HUES6 (cell line): ENCODE measurements around the gene HIVEP3.

Experiments
- H3K27ac ChIP-seq: 2 replicates; pipeline ENCODE4 v1.7.0; 2013; ENCODE audit warnings: low read depth, mild to moderate bottlenecking, low read length, inconsistent platforms
- H3K27me3 ChIP-seq: 2 replicates; pipeline ENCODE4 v1.6.1; 2013; ENCODE audit warnings: low read length; ENCODE audit not compliant: control insufficient read depth, insufficient read depth
- H3K36me3 ChIP-seq: 2 replicates; pipeline ENCODE4 v1.6.1; 2013; ENCODE audit warnings: low read length; ENCODE audit not compliant: control insufficient read depth, insufficient read depth
- H3K4me1 ChIP-seq: 2 replicates; pipeline ENCODE4 v1.6.1; 2013; ENCODE audit warnings: low read length; ENCODE audit not compliant: control insufficient read depth, insufficient read depth
- H3K4me3 ChIP-seq: 2 replicates; pipeline ENCODE4 v1.5.1; 2013; ENCODE audit warnings: low read depth, low read length
- H3K9ac ChIP-seq: one replicate; pipeline ENCODE4 v1.6.1; 2013; ENCODE audit warnings: mild to moderate bottlenecking, low read length
- H3K9me3 ChIP-seq: 2 replicates; pipeline ENCODE4 v1.6.1; 2013; ENCODE audit warnings: low read depth, low read length; ENCODE audit not compliant: control insufficient read depth, insufficient read depth

HIVEP3 gene

DNA sequence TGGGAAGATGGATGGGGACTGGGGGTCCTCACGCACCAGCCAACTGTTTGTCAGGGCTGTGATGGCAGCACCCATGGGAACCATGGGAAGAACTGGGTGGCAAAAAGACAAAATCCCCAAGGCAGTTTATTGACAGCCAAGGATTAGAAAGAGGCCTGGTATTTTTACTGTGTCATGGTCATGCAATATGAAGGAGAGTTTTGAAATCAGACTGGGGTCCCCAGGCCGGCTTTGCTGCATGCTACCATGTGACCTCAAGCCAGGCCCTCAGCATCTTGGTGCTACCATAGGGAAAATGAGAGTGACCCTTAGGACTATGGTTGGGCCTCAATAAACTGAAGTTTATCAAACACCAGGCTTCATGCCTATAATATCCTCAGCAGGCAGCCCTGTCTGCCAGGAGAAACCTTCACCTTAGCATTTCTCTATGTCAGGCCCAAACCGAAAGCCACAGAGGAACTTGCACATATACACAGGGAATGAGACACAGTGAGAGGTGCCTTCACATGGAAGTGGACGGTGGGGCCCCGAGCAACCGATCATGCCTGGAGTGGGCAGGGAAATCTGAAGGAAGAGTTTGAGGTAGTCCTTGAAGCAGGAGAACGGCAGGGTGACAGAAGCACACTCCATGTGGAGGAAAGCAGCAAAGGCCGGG, 203.2 kb downstream of the HIVEP3 start:
- Histone ChIP-seq H3K9me3 (no peaks in the 10 kb centered on the region), H3K4me1 (peaks cover 10% of the 10 kb centered on the region), H3K36me3 (no peaks in the 10 kb centered on the region), H3K9ac (no peak overlapping the region), H3K27ac (no peak overlapping the region), H3K4me3 (no peak overlapping the region), H3K27me3 (no peaks in the 10 kb centered on the region)

DNA sequence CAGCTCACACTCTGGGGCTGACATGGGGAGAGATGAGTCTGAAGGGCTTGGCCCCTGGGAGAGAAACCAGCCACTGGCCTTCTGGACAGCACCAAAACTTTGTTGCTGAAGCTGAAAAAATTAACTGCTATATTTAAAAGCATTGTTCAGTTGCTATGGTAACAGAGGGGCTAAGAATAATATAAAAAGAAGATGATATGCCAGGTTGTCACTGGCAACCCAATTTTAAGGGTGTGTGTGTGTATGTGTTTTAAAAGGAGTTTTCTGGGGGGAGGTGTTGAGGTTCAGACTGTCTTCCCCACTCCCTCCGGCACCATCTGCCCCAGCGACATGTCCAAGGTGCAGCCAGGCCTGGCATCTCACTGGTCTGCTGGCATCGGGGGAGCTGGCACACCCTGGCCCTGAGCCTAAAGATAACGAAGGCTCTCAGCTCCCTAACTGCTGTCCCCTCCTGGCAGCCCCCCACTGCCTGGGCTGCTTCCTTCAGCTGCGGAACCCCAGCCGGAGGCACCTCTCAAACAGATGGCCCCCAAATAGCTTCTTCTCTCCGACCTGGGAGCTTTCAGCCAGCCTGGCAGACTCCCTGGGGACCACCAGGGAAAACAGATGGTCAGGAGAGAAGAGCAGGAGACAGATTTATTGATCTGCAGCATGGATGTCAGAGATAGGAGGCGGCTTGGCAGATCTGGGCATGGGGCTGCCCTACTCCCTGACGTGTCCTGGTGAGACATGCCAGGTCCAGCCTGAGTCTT, 203.9 kb downstream of the HIVEP3 start:
- Histone ChIP-seq H3K36me3 (no peaks in the 10 kb centered on the region), H3K4me1 (peaks cover 10% of the 10 kb centered on the region), H3K9ac (no peak overlapping the region), H3K9me3 (no peaks in the 10 kb centered on the region), H3K27ac (no peak overlapping the region), H3K27me3 (no peaks in the 10 kb centered on the region), H3K4me3 (no peak overlapping the region)

DNA sequence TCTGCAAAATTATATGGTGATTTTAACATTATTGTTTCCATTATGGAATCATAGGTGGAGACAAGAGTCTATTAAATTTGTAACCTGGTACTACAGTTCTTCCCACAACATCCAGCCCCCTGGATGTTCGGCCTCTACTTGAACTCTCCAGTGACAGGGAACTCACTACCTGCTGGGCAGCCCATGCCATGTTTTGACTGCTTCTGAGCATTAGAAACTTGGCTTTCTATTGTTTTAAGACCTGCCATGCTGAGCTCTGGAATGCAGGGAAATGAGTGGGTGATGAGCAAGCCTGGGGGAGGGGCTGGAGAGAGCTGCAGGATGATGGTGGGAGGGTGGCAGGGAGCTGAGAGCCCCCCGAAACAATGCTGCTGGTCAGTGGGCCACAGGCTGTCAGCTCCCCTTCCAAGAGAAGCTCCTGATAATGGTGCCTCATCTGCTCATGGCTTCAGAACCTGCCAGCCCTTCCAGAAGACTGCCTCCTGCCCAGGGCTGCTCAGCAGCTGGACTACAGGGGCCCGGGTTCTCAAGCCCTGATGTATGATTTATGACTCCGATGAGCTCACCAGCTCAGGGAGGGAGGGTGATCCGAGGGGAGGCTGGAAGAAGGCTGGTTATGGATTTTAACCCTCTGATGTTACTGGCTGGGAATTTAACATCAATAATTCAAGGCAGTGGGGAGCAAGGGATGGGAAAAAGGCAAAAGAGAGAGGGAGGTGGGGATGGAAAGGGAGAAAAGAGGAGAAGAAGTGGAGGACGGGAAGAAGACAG, 205.0 kb downstream of the HIVEP3 start:
- Histone ChIP-seq H3K4me3 (no peak overlapping the region), H3K9ac (no peak overlapping the region), H3K36me3 (no peaks in the 10 kb centered on the region), H3K27me3 (no peaks in the 10 kb centered on the region), H3K4me1 (peaks cover 10% of the 10 kb centered on the region), H3K27ac (no peak overlapping the region), H3K9me3 (no peaks in the 10 kb centered on the region)

DNA sequence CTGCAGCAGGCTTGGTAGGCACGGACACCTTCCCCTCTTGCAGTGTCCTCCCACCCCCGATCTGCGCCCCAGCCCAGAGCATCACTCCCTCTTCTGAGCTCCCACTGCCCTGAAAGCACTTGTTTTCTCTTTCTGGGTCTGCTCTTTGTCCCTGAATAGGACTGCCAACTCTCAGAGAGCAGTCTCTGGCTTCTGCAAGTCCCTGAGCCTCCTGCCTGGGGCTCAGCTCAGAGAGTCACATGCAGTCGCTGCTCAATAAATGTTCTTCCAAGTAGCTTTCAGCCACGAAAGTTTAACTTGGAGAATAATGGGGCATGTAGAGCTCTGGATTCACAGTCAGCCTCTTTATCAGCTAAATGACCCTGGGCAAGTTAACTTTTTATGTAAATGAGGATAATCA, 205.6 kb downstream of the HIVEP3 start:
- no peak overlapping the region for H3K27ac ChIP-seq
- H3K27me3 ChIP-seq = no peaks in the 10 kb centered on the region
- H3K36me3 ChIP-seq = no peaks in the 10 kb centered on the region
- no peak overlapping the region for H3K4me3 ChIP-seq
- H3K9me3 ChIP-seq = no peaks in the 10 kb centered on the region
- no peak overlapping the region for H3K9ac ChIP-seq
- H3K4me1 ChIP-seq = peaks cover 10% of the 10 kb centered on the region

DNA sequence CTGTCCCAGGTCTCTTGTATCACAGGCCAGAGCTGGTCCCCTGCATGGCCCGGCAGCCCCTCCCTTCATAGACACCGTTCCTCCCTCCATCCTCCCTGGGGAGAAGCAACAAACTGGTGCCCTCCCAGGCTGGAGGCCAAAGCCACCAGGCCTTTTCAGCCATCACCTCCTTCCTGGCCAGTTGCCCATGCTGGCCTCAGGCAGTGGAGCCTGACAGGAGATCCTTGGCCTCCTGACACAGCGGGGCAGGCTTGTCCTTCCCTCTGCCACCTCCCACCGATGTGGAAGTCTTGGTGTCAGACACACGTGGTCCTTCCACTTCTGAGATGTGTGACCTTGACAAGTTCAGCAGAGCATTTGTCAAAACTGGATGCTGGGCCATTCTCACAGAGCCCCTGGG, 206.0 kb downstream of the HIVEP3 start:
- H3K27me3 ChIP-seq = no peaks in the 10 kb centered on the region
- H3K9me3 ChIP-seq = no peaks in the 10 kb centered on the region
- no peaks in the 10 kb centered on the region for H3K36me3 ChIP-seq
- H3K27ac ChIP-seq = no peak overlapping the region
- peaks cover 10% of the 10 kb centered on the region for H3K4me1 ChIP-seq
- H3K9ac ChIP-seq = no peak overlapping the region
- no peak overlapping the region for H3K4me3 ChIP-seq

DNA sequence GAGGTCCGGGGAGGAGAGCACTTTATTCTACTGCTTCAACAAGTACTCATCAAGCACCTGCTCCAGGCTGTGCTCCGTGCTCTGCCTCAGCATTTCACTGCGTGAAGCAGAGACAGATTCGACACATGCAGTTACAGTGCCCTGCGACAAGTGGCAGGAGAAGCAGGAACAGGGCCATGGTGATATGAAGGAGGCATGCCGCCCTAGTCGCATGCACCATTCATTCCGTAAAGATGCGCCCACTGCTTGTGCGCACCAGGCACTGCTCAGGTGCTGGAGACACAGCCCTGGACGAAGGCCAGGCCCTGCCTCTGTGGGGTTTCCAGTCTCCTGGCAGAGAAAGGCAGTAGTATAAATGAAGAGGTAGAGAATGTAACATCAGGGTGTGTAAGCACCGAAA, 206.6 kb downstream of the HIVEP3 start:
- Histone ChIP-seq H3K9ac (no peak overlapping the region), H3K27me3 (no peaks in the 10 kb centered on the region), H3K36me3 (no peaks in the 10 kb centered on the region), H3K27ac (no peak overlapping the region), H3K4me1 (peaks cover 10% of the 10 kb centered on the region), H3K4me3 (no peak overlapping the region), H3K9me3 (no peaks in the 10 kb centered on the region)

DNA sequence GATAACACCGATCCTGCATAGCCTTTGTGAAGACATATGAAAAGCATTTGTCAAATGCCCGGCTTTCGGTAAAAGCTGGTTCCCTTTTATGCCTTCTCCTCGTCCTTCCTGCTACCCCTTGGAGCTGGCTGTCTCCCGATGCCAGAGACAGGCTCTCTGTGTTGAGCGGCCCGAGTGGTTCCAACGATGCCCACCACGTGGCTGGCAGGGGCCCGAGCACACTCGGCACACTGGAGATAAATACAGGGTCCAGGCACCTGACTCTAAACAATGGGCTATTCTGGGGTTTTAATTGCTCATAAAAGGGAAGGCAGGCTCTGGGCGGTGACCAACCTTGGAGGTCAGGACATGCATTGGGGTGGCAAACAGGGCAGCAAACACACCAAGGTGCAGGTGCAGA, 207.1 kb downstream of the HIVEP3 start:
- no peaks in the 10 kb centered on the region for H3K9me3 ChIP-seq
- H3K9ac ChIP-seq = no peak overlapping the region
- H3K4me1 ChIP-seq = peaks cover 10% of the 10 kb centered on the region
- H3K4me3 ChIP-seq = no peak overlapping the region
- H3K36me3 ChIP-seq = no peaks in the 10 kb centered on the region
- no peaks in the 10 kb centered on the region for H3K27me3 ChIP-seq
- H3K27ac ChIP-seq = no peak overlapping the region

DNA sequence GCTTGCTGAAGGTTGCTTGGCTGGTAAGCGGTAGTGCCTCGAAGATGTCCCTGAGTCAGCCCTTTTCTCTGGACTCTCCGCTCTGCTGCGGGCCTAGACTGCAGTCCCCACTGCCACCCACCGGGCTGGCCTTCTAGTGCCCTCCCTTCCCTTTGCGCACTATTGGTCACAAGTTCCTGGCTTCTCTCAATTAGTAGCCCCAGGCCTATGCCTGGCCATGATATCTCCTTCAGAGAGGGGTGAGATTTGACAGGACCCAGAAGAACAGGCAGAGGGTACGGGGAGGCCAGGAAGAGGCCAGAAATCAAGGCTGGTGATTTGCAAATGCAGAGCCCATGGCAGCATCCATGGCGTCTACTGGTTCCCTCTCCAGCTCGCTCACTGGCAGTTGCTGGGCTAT, 207.7 kb downstream of the HIVEP3 start:
- Histone ChIP-seq H3K4me1 (peaks cover 10% of the 10 kb centered on the region), H3K9me3 (no peaks in the 10 kb centered on the region), H3K27ac (no peak overlapping the region), H3K9ac (no peak overlapping the region), H3K27me3 (no peaks in the 10 kb centered on the region), H3K36me3 (no peaks in the 10 kb centered on the region), H3K4me3 (no peak overlapping the region)

DNA sequence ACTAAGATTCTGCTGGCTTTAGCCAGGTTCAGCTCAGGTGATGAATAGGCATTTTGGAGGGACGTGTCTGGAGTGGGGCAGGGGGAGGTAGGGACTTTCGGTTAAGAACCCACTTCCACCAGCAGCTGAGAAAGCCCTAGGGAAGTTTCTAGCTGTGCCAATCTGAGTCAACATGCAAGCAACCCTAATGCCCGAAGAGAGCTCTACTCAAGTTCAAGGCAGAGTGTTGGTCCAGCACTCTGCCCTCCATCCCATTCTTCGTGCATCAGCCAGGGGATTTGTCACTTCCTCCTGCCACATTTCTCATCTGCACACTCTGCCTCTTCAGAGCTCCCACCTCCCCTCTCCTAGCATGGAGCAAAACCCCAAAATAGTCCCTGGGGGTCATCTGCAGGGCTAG, 208.8 kb downstream of the HIVEP3 start:
- no peak overlapping the region for H3K27ac ChIP-seq
- no peaks in the 10 kb centered on the region for H3K9me3 ChIP-seq
- H3K4me1 ChIP-seq = peaks cover 10% of the 10 kb centered on the region
- H3K9ac ChIP-seq = no peak overlapping the region
- no peaks in the 10 kb centered on the region for H3K36me3 ChIP-seq
- H3K27me3 ChIP-seq = no peaks in the 10 kb centered on the region
- no peak overlapping the region for H3K4me3 ChIP-seq

DNA sequence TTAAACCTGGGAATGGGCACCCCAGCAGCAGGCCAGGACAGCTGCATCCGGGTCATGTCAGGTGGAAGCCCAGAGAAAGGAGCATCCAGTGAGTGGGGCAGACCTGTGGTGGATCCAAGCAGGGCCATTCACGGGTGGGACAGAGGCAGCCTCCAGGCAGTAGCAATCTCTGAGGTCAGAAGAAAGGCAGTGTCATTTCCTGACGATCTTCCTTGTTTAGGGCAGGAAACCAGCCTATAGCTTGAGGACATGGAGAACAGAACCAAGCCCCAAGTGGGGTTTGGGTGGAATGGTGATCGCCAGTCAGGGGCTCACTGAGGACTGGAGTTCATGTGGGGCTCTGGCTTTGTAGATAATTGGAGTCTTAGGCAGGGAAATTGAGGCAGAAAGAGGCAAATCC, 209.4 kb downstream of the HIVEP3 start:
- peaks cover 10% of the 10 kb centered on the region for H3K4me1 ChIP-seq
- H3K27me3 ChIP-seq = no peaks in the 10 kb centered on the region
- H3K9ac ChIP-seq = no peak overlapping the region
- H3K4me3 ChIP-seq = no peak overlapping the region
- H3K36me3 ChIP-seq = no peaks in the 10 kb centered on the region
- no peak overlapping the region for H3K27ac ChIP-seq
- no peaks in the 10 kb centered on the region for H3K9me3 ChIP-seq

DNA sequence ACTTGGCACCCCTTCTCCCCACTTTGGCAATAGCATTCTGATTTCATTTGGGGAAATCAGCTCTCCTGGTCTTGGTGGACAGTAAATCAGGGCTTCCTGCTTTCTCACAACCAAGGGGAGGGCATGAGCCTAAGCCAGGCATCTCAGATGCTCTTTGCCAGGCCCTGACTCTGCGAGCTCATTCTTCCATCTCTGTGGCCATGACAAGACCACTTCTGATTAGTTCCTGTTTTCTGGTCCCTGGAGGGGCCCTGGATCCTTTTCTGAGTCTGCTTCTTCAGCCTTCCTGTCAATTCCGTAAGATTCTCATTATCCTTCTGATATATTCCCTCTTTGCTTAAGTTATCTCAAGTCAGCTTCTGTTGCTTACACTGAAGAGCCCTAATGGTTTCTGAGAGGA, 210.4 kb downstream of the HIVEP3 start:
- no peak overlapping the region for H3K9ac ChIP-seq
- no peaks in the 10 kb centered on the region for H3K36me3 ChIP-seq
- peaks cover 3% of the 10 kb centered on the region; the same call in 1 of the 2 replicates for H3K4me1 ChIP-seq
- H3K27ac ChIP-seq = no peak overlapping the region
- H3K9me3 ChIP-seq = no peaks in the 10 kb centered on the region
- H3K4me3 ChIP-seq = no peak overlapping the region
- no peaks in the 10 kb centered on the region for H3K27me3 ChIP-seq
